NCI-H748 (cell line): Measurements from ENCODE around the gene CYP46A1.

Experiments used
- DNase-seq: peaks from one replicate; lab custom pipeline; 2025; ENCODE audit not compliant: unreplicated experiment; lab: John Stamatoyannopoulos, UW

Gene CYP46A1

DNA sequence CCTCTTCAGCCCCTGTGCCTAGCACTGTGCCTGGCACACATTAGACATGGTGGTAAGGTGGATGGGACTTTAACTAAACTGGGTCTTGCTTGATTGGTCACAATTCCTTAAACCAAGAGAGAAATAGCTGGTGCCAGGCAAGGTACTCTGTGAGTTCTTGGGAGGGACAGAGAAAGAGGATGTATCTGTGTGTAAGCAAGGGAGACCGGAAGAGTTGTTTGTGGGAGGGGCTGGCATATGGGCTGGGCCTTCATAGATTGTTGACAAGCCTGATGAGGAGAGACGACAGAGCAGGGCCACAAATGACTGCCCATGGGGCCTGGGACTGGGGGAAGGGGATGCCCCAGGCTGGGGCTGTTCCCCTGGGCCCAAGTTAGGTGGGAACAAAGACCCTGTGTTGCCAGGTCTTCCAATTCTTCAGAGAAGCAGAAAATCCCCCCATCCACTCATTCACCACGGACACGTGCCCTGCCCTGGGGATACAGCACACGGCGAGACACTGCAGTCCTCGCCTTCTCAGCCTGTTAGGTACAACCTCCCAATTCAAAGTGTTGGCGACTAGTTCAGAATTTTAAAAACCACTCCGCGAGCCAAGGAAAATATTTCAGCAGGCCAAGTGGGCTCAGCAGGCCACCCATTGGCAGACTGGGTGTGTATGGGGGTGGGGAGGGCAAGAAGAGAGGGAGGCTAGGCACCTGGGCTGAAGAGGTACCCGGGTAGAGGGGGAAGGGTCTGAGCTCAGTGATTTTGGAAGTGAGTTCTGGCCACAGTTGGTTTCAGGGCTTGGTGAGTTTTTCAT lies 11.4 kb upstream of the CYP46A1 start:
- DNase-seq, result no peak

DNA sequence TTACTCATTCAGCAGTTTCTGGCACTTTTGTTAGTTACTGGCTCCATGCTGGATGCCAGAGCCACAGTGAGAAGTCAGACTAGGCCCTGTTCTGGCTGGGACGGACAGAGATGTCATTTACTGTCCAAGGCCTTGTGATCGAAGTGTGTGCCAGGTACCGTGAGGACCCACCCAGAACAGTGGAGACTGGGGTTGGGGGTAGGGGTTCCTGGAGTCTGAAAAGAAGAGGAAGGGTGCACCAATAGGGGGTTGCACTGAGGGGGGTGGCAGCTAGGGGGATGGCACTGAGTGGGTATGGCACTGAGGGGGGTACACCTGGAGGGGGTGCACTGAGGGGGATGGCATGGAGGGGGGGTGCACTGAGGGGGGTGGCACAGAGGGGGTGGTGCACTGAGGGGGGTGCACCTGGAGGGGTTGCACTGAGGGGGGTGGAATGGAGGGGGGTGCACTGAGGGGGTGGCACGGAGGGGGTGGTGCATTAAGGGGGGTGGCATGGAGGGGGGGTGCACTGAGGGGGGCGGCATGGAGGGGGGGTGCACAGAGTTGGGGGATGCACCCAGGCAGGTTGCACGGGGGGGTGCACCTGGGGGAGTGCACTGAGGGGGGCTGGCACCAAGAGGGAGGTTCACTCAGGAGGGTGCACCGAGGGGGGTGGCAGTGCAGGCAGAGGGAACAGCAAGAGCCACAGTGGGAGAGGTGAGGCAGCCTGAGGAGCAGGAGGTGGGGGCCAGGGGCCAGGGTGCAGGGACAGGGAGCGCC lies 10.6 kb upstream of the CYP46A1 start:
- no peak for DNase-seq

DNA sequence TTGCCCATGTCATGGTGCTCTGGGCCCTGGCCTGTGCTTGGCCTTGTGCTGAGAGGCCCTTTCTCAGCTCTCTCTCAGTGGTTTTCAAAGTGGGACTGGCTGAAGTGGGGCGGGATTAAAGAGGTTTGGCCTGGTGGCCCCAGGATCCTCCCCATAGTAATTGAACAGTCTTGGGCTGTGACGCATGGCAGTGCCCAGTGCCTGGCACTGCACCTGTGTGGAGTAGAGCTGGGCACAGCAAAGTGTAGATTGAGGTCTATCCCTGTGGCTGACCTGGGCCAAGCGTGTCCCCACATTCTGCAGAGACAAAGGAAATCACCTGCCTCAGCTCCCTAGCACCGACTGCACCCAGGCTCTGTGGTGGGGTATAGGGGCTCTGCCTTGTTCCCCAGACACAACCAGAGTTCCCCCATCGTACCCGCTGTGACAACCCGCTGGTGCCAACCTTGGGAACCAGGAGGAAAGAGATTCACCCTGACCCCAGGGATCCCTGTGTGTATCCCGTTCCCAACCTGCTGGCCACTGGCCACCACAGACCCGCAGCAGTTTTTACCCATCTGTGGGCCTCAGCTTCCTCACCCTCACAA lies 9.9 kb upstream of the CYP46A1 start:
- no peak for DNase-seq

DNA sequence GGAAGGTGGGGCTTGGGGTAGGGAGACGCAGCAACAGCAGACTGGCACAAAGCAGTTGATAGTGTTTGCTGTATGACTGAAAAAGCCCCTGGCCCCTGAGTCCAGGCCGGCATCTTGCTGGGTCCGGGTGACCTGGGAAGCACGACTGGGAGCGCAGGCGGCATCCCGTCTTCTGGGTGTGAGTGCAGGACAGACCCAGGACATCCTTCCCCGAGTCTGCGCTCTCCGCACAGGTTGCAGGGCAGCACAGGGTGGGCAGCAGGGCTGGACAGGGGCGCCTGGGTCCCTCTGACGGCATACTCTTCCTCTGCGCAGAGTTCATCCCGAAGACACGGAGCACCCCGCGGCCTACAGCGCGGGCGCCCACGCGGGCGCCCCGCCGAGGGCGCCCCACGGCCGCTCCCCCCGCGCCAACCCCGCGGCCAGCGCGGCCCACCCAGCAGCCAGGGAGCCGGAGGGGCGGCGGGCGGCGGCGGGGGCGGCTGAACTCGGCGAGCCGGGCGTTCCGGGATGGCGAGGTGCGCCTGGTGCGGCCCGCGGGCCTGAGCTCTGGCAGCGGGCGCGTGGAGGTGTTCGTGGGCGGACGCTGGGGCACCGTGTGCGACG lies 9.2 kb upstream of the CYP46A1 start:
- no peak for DNase-seq

DNA sequence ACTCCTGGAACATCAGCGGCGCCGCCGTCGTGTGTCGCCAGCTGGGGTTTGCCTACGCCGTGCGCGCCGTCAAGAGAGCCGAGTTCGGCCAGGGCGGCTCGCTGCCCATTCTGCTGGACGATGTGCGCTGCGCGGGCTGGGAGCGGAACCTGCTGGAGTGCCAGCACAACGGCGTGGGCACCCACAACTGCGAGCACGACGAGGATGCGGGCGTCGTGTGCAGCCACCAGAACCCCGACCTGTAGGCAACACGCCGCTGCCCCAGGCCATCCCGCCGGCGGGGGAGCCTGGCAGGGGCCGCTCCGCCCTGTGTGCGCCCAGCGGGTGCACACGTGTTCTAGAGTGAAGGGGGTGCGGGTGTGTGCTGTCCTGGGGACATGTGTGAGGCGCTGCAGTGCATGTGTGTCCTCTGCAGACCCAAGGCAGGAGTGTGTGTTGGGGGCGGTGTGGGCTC lies 8.7 kb upstream of the CYP46A1 start:
- DNase-seq, result no peak

DNA sequence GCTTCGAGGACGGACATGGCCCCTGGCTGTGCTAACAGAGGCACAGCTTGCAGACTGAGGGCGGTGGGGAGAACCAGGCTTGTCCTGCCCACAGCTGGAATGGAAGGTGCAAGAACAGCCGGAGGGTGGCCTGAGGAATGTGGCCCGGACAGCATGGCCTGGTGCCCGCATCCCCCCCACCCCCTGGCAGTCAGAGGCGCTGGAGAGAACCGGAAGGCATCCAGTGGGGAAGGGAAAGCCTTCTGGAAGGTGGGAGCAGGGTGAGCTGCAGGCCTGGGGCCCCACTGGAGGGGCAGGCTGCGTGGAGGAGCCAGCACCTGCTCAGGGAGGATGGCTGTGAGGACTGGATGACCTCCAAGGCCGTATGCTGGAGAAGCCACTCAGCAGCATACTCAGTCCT lies 8.1 kb upstream of the CYP46A1 start:
- no peak for DNase-seq

DNA sequence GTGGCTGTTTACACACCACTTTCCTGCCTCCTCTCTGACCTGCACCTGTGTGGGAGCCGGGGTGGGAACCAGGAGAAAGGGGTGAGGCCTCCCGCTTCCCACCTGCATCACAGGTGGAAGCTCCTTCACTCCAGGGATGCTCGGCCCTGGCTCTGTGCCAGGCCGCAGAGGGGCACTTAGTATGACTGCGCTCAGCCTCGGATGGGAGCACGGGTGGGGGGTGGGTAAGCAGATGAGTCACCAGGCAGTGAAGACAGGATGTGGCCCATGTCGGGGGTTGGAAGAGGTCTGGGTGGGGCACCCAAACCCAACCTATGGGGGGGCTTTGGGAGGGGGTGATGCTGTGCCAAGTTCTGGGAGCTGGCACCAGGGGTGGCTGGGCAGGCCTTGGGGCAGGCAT lies 7.4 kb upstream of the CYP46A1 start:
- DNase-seq, result no peak

DNA sequence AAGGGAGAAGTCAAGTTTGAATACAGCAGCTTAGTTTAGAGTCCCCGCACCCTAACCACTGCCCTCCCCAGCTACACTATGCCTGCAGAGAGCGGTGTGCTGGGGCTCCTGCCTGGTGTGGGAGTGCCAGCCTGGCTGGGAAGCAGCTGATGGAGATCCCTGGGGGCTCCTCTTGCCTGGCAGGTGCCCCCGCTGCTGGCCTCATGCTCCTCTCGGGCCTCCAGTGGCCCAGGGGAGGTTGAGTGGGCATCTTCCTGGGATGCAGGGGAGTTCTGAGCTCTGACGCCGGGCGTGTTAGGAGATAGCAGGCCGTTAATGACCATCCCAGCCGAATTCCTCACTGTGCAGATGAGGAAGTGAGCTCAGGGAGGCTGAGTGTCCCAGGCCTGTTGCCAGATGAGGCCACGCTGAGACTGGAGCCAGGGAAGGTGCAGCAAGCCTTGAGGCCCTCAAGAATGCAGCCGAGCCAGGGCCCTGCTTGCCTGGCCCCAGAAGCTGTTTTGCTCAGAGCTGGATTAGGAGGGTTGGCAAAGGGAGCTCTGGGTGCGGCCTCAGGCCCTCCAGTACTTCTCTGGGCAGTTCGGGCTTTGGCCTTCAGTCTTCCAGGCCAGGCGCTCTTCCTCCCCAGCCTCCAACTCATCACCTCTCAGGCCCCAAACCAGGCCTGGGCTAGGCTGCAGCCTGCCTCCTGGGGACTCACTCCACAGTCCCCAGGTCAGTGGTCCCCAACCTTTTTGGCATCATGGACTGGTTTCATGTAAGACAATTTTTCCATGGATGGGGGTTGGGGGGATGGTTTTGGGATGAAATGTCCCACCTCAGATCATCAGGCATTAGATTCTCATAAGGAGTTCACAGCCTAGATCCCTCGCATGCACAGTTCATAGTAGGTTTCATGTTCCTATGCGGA lies 6.6 kb upstream of the CYP46A1 start:
- no peak for DNase-seq

DNA sequence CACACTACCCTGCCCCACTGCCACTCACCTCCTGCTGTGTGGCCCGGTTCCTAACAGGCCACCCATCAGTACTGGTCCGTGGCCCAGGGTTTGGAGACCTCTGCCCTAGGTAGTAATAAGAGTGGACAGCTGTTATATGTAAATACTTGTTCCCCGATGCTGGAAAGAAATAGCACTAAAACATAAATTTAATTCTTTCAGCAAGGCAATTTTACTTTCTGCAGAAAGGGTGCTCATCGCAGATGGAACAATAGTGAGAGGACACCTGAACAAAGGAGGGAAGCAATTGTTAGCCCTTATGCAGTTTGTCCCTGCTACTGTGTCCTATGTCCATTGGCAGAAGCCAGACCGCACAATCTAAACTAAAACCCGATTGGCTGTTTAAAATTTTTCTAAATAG lies 5.9 kb upstream of the CYP46A1 start:
- DNase-seq, result no peak

DNA sequence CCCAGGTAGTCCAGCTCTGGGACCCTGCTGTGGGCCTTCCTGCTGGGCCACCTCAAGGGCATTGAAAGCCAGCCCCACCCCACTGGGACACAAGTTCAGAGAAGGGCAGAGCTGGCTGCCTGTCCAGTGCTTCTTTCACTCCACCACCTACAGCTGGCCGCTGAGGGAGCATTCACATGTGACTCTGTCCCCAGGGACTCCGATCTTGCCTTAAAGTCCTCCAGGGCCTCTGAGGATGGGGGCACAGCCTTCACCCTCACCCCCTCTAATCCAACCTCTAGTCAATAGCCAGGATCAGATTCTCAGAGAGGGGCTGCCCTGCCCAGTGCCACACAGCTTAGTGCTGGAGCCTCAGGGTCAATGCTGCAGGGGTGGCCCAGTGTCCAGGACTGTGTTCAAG lies 5.0 kb upstream of the CYP46A1 start:
- DNase-seq, result no peak

DNA sequence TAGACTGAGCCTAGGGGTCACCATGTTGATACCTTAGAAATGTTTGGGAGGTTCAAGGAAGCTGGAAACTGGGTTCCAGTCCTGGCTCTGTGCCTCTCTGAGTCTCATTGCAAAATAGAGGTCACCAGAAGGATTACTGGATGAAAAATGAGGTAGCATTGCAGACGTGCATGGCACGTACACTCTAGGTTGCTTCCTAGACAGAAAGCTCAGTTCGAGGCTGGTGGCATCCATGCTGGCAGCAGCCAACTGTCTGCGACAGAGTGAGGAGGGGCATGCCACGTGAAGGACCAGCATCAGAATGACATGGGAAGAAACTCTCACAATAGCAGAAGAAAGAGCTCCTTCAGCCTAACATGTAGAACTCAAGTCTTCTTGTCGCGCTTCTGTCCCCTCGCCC lies 4.6 kb upstream of the CYP46A1 start:
- DNase-seq, result no peak

DNA sequence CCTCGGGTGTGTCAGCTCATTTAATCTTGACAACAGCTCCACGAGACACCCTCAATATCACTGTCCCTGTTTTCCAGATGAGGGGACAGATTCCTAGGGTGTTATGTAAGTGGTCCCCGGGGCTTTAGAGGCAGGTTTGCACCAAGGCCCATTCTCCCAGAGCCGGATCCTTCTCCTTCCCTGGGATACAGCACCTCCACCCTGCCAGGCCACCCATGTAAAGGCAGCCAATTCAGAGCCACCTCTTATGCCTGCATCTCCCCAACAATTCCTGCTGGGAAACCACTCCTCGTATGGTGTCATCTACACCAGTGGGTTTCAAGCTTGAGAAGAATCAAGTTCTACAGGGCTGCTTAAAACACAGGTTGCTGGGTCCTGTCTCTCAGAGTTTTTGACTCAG lies 4.1 kb upstream of the CYP46A1 start:
- DNase-seq, result no peak

DNA sequence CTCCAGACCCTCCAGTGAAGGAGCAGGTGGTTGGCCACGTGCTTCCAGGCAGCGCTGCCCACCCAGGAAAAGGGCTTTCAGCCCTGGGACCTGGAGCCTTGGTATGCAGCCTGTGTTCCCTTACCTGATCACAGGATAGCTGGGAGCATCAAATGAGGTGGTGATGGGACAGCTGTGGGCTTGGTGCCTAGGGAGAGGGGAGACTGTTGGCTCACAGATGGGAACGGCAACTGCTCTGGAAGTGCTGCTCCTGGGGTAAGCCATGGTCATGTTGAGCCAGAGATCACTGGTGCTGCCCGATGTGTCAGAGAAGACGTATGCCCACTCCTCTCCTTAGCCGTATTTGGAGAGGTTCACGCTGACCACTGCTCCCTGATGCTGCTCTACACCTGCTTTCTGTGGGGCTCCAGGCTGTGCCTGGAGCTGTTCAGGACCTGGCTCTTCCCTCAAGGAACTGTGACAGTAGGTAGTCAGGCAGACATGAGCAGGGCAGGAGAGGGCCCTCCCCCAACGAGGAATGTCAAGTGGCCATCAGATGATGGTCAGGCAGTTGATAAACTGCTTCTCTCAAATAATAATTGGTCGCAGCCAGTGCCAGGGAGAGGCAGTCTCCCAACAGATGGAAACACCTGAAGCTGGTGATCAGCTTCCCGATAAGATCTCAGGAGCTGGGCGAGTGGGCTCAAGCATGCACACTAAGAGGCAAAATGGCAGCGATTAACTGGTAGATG lies 2.8 kb upstream of the CYP46A1 start:
- no peak for DNase-seq

DNA sequence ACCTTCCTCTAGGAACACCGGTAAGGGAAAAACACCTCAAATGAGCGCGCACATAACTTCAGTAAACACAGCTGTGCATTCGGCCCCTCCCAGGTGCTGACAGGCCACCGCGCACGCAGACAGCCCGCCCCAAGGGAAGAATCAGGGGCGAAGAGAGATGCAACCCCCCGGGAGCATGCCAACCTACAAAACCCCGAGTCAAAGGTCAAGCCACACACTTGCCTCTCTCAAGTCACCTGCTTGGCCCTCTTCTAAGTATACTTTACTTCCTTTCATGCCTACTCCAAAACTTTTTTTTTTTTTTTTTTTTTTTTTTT lies 2.3 kb upstream of the CYP46A1 start:
- peak; percentile 81 for DNase-seq

DNA sequence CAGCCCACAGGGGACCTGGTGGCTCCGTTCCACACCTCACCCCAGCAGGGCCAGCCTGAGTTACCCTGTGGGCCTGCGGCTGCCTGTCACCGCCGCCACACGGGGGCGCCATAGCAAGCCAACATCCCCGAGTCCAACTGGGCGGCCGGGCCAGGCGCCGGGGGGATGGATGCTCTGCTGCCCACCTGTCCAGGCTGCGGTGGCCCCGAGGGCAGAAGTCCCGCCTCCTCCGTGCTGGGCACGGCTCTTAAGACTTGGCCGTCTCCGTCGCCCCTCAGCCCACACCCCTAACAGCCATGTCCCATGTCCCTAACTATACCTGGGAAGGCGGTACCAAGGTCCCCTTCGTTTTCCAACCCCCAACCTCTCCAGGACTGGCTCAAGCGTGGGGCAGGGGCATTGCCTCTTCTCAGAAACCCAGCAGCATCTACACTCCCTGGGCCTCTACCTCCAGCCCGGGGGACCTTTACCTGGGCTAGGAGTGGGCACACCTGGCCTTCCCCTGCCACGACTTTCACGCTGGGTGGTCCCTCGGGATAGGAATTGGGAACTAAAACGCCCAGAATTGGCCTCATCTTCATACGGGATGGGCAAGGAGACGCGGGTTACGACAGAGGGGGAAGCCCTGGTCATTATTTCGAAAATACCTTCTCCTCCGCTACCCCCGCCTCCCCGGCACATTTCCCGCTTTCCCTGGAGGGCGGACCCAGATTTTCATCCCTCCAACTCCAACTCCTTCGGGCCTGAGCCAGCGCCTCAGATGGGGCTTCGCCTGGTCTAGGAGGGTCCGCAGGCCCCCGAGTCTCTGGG lies 1.1 kb upstream of the CYP46A1 start:
- DNase-seq, result peak; percentile 90

DNA sequence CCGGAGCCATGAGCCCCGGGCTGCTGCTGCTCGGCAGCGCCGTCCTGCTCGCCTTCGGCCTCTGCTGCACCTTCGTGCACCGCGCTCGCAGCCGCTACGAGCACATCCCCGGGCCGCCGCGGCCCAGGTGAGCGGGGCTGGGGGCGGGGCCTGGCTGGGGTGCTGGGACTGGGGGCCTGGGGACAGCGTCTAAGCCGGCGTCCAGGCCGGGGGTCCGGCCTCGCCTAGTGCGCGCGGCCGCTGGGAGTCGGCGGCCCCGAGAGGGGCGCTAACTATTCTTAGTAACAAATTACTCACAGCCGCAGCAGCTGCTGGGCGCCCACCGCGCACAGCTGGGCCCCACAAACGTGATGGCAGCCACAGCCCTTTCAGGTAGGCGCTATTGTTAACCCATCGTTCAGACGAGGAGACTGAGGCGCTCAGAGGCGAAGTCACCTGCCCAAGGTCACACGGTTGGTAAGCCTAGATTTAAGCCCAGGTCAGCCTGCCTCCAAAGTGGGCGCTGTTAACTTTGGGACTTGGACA lies 374 bp downstream of the CYP46A1 start:
- DNase-seq, result no peak

DNA sequence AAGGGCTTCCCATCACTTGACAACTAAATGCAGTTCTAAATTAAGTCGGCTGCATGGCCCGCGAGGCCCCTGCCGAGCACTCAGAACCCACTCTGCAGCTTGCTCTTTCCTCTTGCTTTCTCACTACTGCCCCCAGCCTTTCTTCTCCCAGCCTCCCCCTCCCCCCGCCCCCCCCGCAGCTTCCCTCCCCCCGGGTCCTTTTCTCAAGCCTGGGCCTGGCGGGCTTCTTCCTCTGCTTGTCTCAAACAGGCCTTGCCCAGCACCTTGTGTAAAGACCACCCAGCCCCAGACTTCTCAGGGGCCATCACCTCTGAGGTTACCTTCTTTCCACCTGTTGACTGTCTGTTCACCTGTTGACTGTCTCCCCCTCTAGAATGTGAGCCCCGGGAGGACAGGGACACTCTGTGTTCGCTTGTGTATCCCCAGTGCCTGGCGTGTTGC lies 1.1 kb downstream of the CYP46A1 start:
- no peak for DNase-seq

DNA sequence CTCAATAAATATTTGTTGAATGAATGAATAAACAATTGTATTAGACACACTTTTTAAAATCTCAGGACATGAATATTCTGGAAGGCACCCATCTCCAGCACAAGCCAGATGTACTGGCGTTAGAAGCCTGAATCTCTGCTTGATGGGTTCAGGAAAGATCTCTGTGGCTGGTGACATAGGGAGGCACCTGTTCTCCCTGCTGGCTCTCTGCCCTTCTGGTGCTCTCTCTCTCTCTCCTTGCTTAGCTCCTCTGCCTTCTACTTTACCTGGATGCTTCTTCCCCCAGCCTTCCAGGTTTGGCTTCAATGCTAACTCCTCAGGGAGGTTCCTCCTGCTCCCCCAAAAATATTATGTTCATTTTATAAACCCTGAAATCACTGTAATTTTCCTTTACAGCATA lies 1.5 kb downstream of the CYP46A1 start:
- DNase-seq, result no peak
